ENCODE results near the gene WSCD2.

WSCD2 gene

GRCh38 chr12:108252523-108252922 is 123.4 kb downstream of the WSCD2 start:
- TF ChIP-seq CTCF (IDR thresholded peaks at IDR 0.05; ENCODE audit: extremely low read depth, insufficient read depth, missing control alignments), result no peak
- in situ Hi-C loops (cut with MboI; ENCODE audit: low pct_unique_long_range_greater_than_20kb, low sequenced_read_pairs, unreplicated experiment), result no loop called here
- no peak for DNase-seq (ENCODE audit: low spot score)

GRCh38 chr12:108253540-108253939 is 124.5 kb downstream of the WSCD2 start:
- DNase-seq (ENCODE audit: low spot score), result no peak

GRCh38 chr12:108254030-108254429 is 124.9 kb downstream of the WSCD2 start:
- in situ Hi-C loops (cut with MboI; ENCODE audit: low pct_unique_long_range_greater_than_20kb, low sequenced_read_pairs, unreplicated experiment), result no loop called here
- no peak for TF ChIP-seq CTCF (IDR thresholded peaks at IDR 0.05; ENCODE audit: extremely low read depth, insufficient read depth, missing control alignments)
- no peak for DNase-seq (ENCODE audit: low spot score)

More at GRCh38 chr12:108253540-108253939, 124.5 kb downstream of the WSCD2 start:
- in situ Hi-C loops (cut with MboI; ENCODE audit: low pct_unique_long_range_greater_than_20kb, low sequenced_read_pairs, unreplicated experiment), result no loop called here
- TF ChIP-seq CTCF (IDR thresholded peaks at IDR 0.05; ENCODE audit: extremely low read depth, insufficient read depth, missing control alignments), result no peak

- no peak for DNase-seq (ENCODE audit: low spot score)
- no peak for TF ChIP-seq CTCF (IDR thresholded peaks at IDR 0.05; ENCODE audit: extremely low read depth, insufficient read depth, missing control alignments)
- in situ Hi-C loops (cut with MboI; ENCODE audit: low pct_unique_long_range_greater_than_20kb, low sequenced_read_pairs, unreplicated experiment), result no loop called here
Measured at GRCh38 chr12:108254517-108255251, 125.6 kb downstream of the WSCD2 start.

GRCh38 chr12:108255252-108255602 is 126.1 kb downstream of the WSCD2 start:
- no peak for DNase-seq (ENCODE audit: low spot score)
- in situ Hi-C loops (cut with MboI; ENCODE audit: low pct_unique_long_range_greater_than_20kb, low sequenced_read_pairs, unreplicated experiment), result no loop called here

GRCh38 chr12:108257004-108257403 is 127.9 kb downstream of the WSCD2 start:
- DNase-seq (ENCODE audit: low spot score), result no peak
- TF ChIP-seq CTCF (IDR thresholded peaks at IDR 0.05; ENCODE audit: extremely low read depth, insufficient read depth, missing control alignments), result no peak
- in situ Hi-C loops (cut with MboI; ENCODE audit: low pct_unique_long_range_greater_than_20kb, low sequenced_read_pairs, unreplicated experiment), result no loop called here

More at GRCh38 chr12:108255252-108255602, 126.1 kb downstream of the WSCD2 start:
- no peak for TF ChIP-seq CTCF (IDR thresholded peaks at IDR 0.05; ENCODE audit: extremely low read depth, insufficient read depth, missing control alignments)
